Fibroblast of the aortic adventitia (primary cell): ENCODE measurements around the gene IRF7. TPM values are rescaled to one million over a fixed set of nuclear protein-coding genes. Genes with fewer than 3 reads are reported as not detected.
"Not testable (repeated sequence)": the region's sequence is repeated elsewhere in the genome, so short reads cannot be mapped to it uniquely, and the experiment has no call there.

ENCODE experiments used
- DNase-seq: peaks from one replicate; pipeline ENCODE4 v3.0.0-alpha.2; 2010; ENCODE audit warnings: low read depth
- H3K4me3 ChIP-seq: 2 replicates; pipeline ENCODE4 v1.5.1; 2011; ENCODE audit warnings: low read depth, mild to moderate bottlenecking, control low read depth, low read length, moderate library complexity
- total RNA-seq: library from RNA; depleted of rRNA; stranded (reverse); fragments of >200 nt; gene quantifications from 2 replicates; pipeline ENCODE4 v1.2.3, GENCODE V29; 2012; ENCODE audit warnings: low replicate concordance
- TF ChIP-seq, protein P1 (sequence below): IDR thresholded peaks from 2 replicates; pipeline ENCODE4 v1.5.1; 2011; ENCODE audit warnings: mild to moderate bottlenecking, low read length, control low read depth, inconsistent platforms; ENCODE audit not compliant: insufficient read depth

IRF7 gene
- total RNA-seq, 1 donor, result 6.8 TPM

DNA sequence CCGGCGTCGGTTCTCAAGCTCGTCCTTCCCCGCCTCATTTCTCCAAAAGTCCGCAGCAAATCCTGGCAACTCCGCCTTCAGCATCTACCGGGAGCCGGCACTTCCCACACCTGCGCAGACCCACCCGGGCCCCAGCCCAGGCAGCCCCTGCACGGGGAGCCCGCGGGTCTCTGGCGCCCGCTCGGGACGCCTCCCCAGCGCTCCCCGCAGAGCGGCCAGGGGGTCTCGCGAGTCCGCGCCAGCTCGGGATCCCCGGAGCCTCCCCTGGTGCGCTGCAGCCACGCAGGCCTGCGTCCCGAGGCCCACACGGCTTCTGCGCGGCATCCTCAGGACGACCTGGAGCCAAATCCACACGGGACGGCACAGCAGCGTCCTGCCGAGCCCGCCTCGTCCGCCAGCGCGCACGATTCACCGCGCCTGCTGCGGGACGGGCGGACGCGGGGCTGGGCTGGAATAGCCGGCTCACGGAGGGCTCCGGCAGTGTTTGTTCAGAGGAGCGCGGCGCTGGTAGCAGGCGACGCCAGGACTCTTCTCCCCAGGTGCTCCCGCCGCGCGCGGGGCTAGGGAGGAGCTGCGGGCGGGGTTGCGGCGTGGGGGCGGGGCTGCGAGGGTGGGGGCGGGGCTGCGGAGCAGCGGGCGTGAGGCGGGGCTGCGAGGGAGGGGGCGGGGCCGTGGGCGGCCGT, 40.3 kb downstream of the IRF7 start:
- no peak for DNase-seq
- peak overlapping the region; percentile 72 for H3K4me3 ChIP-seq
- TF ChIP-seq, protein P1, sequence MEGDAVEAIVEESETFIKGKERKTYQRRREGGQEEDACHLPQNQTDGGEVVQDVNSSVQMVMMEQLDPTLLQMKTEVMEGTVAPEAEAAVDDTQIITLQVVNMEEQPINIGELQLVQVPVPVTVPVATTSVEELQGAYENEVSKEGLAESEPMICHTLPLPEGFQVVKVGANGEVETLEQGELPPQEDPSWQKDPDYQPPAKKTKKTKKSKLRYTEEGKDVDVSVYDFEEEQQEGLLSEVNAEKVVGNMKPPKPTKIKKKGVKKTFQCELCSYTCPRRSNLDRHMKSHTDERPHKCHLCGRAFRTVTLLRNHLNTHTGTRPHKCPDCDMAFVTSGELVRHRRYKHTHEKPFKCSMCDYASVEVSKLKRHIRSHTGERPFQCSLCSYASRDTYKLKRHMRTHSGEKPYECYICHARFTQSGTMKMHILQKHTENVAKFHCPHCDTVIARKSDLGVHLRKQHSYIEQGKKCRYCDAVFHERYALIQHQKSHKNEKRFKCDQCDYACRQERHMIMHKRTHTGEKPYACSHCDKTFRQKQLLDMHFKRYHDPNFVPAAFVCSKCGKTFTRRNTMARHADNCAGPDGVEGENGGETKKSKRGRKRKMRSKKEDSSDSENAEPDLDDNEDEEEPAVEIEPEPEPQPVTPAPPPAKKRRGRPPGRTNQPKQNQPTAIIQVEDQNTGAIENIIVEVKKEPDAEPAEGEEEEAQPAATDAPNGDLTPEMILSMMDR, result no peak

DNA sequence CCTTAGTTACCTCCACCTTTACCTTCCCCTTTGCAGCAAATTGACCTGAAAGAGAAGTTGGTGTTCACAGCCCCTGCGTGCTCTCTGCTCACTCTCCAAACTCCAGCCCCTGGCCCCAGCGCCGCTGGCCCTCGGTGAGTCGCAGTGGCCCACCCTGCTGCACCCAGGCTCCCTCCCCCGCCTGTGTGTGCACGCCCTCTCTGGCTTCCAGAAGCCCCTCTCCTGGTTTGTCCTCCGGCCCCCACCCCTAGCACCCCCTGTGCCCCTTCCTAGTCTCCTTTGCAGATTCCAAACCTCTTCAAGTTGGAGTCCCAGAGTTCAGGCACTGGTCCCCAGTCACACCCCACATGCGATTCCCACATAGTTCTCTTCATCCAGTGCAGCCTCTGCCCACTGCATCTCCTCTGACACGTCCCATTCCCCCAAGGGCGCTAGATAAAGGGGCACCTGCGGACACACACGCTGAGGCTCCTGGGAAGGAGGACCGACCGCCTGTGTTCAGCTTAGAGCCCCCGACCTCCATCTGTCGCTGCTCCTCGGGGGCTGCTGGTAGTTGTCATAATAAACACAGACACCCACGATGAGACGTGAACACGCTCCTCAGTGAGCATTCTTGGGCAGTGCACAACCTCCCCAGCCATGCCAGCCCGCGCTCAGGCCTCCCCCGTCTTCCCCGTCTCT, 41.0 kb downstream of the IRF7 start:
- TF ChIP-seq, protein P1, result no peak
- DNase-seq, result no peak
- peak overlapping the region; percentile 72 for H3K4me3 ChIP-seq

DNA sequence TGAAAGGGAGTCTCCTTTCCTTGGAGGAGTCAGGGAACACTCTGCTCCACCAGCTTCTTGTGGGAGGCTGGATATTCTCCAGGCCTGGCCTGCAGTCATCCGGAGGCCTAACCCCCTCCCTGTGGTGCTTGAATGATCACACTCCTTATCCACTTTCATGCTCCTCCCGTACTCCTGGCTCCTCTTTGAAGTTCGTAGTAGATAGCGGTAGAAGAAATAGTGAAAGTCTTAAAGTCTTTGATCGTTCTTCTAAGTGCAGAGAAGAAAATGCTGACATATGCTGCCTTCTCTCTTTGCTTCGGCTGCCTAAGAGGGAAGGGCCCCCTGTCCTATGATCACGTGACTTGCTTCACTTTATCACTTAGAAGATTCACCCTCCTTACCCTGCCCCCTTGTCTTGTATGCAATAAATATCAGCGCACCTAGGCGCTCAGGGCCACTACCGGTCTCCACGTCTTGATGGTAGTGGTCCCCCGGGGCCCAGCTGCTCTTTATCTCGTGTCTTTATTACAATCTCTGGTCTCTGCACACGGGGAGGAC, 41.6 kb downstream of the IRF7 start:
- H3K4me3 ChIP-seq, DNase-seq: not testable (repeated sequence)

DNA sequence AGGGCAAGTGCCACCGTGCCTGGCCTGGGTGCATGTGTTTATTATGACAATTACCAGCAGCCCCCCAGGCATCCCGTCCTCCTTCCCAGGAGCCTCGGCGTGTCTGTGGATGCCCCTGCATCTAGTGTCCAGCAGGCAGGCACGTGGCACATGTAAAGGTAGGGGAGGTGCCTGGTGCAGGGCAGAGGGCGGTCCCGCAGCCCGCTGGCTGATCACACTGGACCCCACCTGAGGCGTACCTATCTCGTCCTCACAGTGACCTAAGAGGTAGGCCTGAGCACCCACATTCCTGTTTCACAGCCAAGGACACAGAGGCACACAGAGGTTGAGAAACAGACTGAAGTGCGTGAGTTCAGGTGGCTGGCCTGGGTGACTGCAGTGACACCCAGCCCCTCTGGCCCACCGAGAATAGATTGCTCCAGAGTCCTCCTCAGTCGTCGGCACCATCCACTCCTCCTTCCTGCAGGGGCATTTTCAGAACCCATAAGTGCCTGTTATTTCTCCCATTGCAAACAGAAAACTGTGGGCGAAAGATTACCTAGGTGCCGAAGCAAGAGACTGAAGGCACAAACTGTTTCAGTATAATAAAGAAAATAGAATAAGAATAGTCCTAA, 42.5 kb downstream of the IRF7 start:
- no peak overlapping the region for H3K4me3 ChIP-seq
- DNase-seq, result no peak
- TF ChIP-seq, protein P1, result no peak

DNA sequence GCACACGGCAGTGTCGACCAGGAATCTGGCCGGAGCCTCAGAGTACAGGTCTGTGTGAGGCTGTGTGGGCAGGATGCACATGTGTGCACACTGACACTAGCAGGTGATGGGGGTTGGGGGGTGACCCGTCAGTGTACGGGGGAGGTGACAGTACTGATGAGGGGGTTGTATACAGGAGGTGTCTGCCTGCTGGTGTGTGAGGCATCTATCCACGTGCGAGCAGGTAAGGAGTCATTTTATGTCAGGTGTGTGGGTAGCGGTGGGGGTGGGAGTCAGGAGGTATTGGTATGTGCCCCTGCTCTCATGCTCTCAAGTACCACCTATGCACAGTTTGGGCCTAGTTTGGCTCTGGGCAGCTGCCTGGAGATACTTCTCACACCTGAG, 44.0 kb downstream of the IRF7 start:
- no peak for DNase-seq
- TF ChIP-seq, protein P1, result no peak

DNA sequence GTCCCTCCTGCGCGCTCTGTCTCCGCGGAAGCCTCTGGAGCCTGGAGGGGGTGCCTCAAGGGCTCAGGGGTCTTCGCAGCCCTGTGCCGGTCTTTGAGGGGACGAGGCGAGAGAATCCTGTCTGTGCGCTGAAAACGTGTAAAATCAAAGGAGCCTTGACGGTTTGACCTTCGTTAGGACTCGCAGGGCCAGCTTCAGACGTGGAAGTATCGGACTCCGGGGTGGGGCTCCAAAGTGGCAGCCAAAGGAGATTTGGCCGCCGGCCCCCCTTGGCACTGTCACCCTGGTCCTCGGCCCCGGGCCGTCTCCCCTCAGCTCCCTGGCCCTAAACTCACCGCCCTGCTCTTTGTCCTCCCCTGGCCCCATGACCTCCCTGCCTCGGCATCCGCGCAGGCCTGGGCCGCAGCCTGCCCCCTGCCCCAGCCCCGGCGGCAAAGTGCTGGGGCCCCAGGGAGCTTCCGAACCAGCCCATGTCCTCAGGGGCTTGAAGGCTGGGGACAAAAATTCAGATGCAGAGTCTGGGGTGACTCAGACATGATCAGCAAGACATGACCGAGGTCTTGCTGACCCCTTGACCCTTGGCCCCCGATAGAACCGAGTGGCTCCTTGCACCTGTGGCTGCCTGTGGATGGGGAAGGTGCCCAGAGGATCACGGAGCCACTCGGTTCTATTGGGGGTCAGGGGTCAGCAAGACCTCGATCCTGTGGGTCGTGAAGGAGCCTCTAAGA, 46.4 kb downstream of the IRF7 start:
- H3K4me3 ChIP-seq, result peak overlapping the region; percentile 66
- DNase-seq, result no peak
- TF ChIP-seq, protein P1, result no peak

More for the DNA sequence above, 44.0 kb downstream of the IRF7 start:
- H3K4me3 ChIP-seq, result no peak overlapping the region
